A204.1 (cell line): ENCODE results near the gene HCFC2.

Source experiments
- FAIRE-seq: peaks from 2 replicates; lab custom pipeline; 2012; peaks lifted over from hg19 to GRCh38; lab: Jason Lieb, UNC

Gene HCFC2

GRCh38 chr12:104121001-104121400 is 56.7 kb downstream of the HCFC2 start:
- FAIRE-seq: no peak

GRCh38 chr12:104122298-104122697 is 58.0 kb downstream of the HCFC2 start:
- FAIRE-seq: no peak

- FAIRE-seq: no peak
These were observed 62.2 kb downstream of the HCFC2 start for GRCh38 chr12:104126548-104126947.

GRCh38 chr12:104130760-104131159 is 66.4 kb downstream of the HCFC2 start:
- FAIRE-seq: no peak

GRCh38 chr12:104131609-104132008 is 67.3 kb downstream of the HCFC2 start:
- FAIRE-seq: no peak

GRCh38 chr12:104132351-104132956 is 68.1 kb downstream of the HCFC2 start:
- no peak for FAIRE-seq

GRCh38 chr12:104133321-104133720 is 69.0 kb downstream of the HCFC2 start:
- FAIRE-seq: no peak

GRCh38 chr12:104133866-104134265 is 69.5 kb downstream of the HCFC2 start:
- FAIRE-seq: no peak

GRCh38 chr12:104134882-104135281 is 70.6 kb downstream of the HCFC2 start:
- FAIRE-seq: no peak

GRCh38 chr12:104136577-104136976 is 72.2 kb downstream of the HCFC2 start:
- FAIRE-seq: no peak

GRCh38 chr12:104137001-104137901 is 72.9 kb downstream of the HCFC2 start:
- no peak for FAIRE-seq

- FAIRE-seq: peak; percentile 9
These were observed 73.8 kb downstream of the HCFC2 start, which contains the start of gene NFYB for GRCh38 chr12:104137902-104138796. Gene NFYB (minus strand): TSS chr12:104138210. CDS start chr12:104135453, 2,757 bp downstream.

- FAIRE-seq: no peak
These were observed 74.4 kb downstream of the HCFC2 start for GRCh38 chr12:104138797-104139152.

- FAIRE-seq: no peak
These were observed 78.2 kb downstream of the HCFC2 start for GRCh38 chr12:104142543-104142942.

- no peak for FAIRE-seq
These were observed 78.7 kb downstream of the HCFC2 start for GRCh38 chr12:104143002-104143401.

- no peak for FAIRE-seq
These were observed 79.6 kb downstream of the HCFC2 start for GRCh38 chr12:104143918-104144317.

GRCh38 chr12:104147346-104147745 is 83.0 kb downstream of the HCFC2 start:
- FAIRE-seq: no peak

GRCh38 chr12:104150416-104150815 is 86.1 kb downstream of the HCFC2 start:
- FAIRE-seq: no peak

- no peak for FAIRE-seq
These were observed 88.4 kb downstream of the HCFC2 start for GRCh38 chr12:104152685-104153241.

- FAIRE-seq: no peak
These were observed 90.0 kb downstream of the HCFC2 start for GRCh38 chr12:104154286-104154685.

GRCh38 chr12:104154806-104155205 is 90.5 kb downstream of the HCFC2 start:
- FAIRE-seq: no peak
